HT-29 (cell line): ENCODE results near the gene EME2. TPM values are rescaled to one million over a fixed set of nuclear protein-coding genes. Genes with fewer than 3 reads are reported as not detected.

ENCODE experiments used
- DNase-seq: peaks from one replicate; pipeline ENCODE4 v3.0.0-alpha.2; 2015; ENCODE audit warnings: low spot score
- total RNA-seq: library from RNA; depleted of rRNA; stranded (reverse); fragments of >200 nt; shearing (Covaris generic); gene quantifications from 2 replicates; pipeline ENCODE4 v1.2.3, GENCODE V29; 2014

The EME2 gene
- total RNA-seq, 1 experiment from 2014 or later, result 75.6 TPM

DNA sequence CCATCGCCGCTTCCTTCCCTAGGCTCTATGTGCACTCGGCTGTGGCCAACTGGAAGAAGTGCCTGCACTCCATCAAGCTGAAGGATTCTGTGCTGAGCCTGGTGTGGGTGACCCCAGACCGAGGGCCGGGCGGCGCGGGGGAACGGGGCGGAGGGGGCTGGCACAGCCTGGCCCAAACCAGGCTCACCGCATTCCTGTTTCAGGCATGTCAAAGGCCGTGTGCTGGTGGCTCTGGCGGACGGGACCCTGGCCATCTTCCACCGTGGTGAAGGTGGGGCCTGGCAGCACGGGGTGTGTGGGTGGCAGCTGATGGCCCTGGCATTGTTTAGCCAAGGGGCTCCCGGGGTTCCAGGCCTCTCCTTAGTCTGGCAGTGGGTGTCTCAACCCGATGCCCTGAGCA, 5.9 kb upstream of the EME2 start:
- DNase-seq, result no peak

DNA sequence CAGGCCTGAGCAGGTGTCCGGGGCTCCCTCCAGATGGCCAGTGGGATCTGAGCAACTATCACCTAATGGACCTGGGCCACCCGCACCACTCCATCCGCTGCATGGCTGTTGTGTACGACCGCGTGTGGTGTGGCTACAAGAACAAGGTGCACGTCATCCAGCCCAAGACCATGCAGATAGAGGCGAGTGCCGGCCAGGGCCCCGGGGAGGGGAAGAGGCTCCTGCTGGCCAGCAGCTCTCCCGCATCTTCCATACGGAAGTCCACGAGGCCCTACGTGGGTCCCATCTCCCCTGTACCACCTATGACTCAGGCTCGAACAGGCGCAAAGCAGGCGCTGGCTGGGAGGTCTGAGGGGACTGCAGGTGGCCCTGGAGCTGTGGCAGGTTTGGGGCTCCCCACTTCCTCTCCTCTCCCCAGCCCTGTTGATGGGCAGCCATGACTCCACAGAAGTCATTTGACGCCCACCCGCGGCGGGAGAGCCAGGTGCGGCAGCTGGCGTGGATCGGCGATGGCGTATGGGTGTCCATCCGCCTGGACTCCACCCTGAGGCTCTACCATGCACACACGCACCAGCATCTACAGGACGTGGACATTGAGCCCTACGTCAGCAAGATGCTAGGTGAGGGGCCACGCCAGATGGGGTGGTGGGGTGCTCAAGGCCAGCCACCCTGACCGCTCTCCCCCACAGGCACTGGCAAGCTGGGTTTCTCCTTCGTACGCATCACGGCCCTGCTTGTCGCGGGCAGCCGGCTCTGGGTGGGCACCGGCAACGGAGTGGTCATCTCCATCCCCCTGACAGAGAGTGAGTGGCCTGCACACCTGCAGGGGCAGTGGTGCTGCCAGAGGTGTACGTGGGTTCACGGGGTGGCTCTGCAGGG, 5.3 kb upstream of the EME2 start:
- DNase-seq, result no peak

DNA sequence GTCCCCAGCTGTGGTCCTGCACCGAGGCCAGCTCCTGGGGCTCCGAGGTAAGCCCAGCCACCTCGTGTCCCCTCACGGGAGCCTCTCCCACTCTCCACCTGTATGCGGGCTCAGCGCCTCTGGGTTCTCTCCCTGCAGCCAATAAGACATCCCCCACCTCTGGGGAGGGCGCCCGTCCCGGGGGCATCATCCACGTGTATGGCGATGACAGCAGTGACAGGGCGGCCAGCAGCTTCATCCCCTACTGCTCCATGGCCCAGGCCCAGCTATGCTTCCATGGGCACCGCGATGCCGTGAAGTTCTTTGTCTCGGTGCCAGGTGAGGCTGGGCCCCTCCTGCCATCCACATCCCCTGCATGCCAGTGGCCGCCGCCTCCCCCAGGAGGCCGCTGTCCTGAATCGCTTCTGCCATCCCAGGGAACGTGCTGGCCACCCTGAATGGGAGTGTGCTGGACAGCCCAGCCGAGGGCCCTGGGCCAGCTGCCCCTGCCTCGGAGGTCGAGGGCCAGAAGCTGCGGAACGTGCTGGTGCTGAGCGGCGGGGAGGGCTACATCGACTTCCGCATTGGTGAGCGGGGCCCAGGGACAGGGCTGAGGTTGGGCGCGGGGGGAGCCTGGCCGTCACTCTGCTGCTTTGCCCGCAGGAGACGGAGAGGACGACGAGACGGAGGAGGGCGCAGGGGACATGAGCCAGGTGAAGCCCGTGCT, 4.4 kb upstream of the EME2 start:
- no peak for DNase-seq

DNA sequence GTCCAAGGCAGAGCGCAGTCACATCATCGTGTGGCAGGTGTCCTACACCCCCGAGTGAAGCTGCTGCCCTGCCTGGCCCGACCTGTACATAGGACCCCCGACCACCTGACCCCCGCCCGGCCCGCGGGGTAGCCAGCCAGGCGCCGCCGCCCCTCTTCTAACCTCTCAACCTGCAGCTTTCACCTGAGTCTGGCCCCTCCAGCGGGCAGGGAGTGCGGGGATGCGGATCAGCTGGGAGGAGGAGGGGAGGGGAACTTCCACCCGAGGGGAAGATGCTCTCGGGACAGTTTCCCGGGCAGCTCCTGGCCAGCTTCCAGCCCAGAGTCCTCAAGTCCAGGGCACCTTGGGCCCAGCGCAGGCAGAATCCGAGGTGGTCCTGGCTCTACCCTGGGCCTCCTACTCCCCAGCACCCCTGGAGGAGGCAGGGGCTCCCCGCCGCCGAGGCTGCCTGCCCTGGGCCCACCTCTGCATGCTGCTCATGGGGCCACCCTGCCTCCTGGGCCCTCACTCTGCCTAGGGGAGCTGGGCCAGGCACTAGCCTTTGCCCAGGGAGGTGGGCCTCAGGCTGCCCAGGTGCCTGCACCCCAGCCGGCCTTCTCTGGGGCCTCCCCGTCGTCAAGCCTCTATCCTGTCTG, 3.7 kb upstream of the EME2 start:
- DNase-seq, result no peak

DNA sequence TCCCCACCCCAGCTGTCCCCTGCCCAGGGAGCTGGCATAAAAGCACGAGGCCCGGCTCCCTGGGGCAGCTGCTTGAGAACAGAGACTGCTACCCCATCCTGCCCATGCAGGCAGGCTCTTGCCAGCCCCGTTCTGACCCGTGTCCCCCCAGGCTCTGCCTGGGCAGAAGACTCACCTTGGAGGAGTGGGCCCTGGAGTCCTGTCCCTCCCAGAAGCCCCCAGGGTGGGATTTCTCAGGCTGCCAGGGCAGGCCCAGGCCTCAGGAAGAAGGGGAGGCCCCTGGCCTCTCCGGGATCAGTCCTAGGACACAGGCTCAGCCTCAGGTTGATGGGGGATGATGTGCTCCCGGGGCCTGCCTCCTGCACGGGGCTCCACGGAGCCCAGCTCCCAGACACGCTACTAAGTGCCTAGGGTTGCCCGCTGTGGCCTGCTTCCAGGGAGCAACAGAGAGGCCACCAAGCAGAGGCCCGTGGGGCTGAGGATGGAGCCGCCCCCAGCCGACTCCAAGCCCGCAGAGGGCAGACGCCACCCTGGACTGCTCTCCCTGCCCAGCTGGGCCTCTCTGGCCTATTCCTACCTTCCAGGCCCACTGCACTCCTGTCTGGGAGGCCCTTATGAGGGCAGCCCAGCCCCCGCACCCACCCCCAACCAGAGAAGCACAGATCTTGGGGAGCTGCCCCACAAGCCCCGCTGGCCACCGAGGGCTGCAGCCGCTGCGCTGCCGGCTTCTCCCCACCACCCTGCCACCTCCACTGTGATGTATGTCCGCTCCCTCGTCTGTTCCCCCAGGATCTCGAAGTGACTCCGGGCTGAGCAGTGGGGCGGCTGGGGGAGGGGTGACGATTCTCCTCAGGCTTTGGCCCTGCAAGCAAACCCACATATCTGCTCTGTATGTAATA, 3.0 kb upstream of the EME2 start:
- no peak for DNase-seq

DNA sequence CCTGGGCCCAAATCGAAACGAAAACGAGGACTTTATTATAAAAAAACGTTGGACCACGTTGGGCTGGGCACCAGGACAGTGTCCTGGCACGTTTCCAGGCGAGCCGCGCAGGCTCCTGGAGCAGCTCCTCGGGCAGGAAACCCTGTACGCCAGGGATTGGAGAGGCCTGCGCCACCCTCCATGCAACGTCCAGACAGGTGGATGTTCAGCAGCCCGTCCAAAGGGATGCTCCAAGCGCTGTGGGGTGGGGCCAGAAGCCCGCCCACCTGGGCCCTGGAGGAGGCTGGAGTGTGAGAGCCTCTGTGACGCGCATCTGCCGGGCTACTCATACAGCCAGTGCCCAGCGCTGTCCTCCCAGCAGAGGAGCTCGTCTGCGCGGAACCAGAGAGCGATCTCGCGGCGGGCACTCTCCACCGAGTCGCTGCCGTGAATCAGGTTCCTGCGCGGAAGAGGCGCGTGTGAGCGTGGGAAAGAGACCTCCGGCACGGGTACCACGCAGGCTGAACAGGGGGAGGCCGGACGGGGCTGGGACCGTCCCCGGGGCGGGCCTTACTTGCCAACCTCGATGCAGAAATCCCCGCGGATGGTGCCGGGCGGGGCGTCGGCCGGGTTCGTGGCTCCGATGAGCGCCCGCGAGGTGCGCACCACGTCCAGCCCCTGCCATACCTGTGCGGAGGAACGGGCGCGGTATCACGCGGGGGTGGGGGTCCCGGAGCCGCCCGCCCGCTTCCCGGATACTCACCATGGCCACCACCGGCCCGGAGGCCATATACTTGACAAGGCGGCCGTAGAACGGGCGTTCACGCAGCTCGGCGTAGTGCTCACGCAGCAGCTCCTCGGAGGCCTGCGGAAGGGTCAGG, 2.1 kb upstream of the EME2 start:
- peak; percentile 95 for DNase-seq

DNA sequence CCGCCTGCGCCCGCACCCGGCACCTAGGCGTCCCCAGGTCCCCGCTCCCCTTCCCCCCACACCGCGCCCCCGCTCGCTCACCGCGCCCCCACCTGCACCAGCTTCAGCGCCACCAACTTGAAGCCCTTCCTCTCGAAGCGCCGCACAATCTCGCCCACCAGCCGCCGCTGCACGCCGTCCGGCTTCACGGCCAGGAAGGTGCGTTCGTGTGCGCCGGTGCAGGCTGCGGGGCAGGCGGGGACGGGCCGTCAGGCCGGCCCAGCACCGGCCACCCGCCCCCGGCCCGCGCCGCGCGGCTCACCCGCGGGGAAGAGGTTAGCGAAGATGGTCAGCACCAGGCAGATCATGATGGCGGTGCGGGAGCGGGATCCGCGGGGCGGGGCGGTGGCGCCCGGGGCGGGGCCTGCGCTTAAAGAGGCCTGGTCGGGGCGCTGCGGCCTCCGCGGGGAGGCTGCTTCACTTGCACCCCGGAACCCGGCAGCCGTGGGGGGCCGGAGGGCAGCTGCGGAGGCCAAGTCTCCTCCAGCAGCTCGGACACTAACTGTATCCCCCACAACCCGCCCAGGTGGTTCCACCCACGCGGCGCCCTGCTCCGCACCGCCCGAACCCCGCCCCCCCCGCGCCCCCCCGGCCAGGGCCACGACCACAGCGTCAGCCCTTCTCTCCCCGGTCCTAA, 1.3 kb upstream of the EME2 start, which contains the start of gene NME3:
NME3 (minus strand) TSS at position 356 of the 676 bp plus-strand sequence; CDS start at position 347, 9 bp downstream.
- peak; percentile 69 for DNase-seq

DNA sequence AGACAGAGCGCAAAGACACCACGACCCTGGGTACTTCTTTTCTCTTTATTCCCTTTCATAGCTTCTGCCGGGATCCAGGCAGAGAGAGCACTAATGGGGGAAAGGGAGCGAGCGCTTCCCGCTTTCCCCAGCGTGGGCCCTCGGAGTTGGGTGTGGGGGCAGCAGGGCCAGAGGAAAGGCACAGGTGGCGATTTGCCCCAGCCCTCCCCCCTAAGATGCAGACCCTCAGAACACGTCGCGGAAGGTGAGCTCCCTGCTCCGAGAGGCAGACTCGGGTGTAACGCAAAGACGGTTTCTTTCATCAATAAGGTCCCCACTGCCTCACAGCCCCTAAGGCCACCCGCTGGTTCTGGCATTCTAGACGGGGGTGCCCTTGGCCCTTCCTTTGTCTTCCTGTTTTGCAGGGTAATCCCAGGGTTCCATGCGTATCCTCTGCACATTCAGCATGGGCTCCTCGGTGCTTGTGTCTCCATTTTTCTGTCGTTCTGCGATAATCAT, 697 bp upstream of the EME2 start:
- DNase-seq, result peak; percentile 42

DNA sequence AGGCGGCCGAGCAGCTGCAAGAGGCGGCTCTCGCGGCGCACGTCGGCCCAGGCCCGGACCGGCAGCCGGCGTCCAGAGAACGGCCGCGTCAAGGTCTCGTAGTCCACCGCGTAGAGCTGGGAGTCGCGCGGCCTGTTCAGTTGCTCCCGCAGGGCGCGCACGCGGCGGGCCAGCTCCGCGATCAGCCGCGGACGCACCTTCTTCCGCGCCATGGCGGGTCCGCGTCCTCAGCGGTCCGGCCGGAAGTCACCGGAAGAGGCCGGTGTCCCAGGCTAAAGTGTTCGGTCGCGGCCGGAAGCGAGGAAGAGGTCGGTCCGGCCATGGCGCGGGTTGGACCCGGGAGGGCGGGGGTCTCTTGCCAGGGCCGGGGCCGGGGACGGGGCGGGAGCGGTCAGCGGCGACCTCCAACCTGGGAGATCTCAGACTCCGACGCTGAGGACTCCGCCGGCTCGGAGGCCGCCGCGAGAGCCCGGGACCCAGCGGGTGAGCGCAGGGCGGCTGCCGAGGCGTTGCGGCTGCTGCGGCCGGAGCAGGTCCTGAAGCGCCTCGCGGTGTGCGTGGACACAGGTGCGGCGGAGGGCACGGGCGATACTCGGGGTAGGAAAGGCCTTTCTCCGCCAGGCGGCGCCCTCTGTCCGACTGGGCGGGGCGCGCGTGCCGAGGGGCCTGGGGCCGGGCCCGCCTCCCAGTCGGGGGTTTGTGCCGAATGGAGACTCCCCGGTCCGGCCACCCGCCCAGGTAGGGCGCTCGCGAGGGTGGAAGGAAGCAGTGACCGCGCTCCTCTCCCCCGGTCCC, 495 bp downstream of the EME2 start, which contains the start of gene MRPS34:
MRPS34 (minus strand) TSS at position 227 of the 795 bp plus-strand sequence; CDS start at position 212, 15 bp downstream.
- peak; percentile 83 for DNase-seq

DNA sequence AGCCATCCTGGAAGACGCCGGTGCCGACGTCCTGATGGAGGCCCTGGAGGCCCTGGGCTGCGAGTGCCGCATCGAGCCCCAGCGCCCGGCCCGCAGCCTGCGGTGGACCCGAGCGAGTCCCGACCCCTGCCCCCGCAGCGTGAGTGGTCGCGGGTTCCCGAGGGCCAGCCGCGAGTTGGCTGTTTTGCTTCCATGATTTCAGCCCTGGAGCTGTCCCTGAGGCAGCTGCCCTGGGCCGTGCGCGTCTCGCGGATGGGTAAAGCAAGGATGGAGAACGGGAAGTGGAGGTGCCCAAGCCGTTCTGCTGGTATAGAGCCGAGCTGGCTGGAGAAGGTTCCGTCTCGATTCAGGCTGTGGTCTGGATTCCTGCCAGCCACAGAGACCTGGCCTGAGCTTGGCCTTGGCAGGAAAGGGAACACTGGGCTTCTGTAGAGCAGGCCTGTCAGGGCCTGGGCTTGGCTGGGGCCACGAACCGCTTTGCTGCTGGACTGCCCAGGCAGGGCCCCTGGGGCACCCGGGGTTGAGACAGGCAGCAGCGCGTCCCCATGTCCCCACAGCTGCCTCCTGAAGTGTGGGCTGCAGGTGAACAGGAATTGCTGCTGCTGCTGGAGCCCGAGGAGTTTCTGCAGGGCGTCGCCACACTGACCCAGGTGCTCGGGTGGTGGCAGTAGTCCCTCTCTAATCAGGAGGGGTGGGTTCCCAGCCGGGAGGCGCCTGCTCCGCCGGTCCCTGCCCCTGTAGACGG, 1.3 kb downstream of the EME2 start:
- DNase-seq, result no peak

DNA sequence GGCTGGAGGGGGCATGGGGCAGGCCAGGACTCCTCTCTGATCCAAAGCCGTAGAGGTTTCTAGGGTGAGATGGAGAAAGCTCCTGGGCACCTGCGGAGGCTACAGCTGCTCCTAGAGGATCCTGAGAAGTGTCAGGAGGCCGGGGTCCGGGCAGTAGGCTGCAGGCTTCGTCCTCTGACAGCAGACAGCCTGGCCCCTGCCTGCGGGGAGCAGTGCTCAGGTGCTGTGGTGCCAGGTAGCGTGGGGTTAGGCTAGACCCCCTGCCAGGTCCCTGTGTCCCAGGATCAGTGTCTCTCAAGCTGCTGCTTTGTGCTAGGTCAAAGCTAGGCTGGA, 1.8 kb downstream of the EME2 start:
- no peak for DNase-seq

DNA sequence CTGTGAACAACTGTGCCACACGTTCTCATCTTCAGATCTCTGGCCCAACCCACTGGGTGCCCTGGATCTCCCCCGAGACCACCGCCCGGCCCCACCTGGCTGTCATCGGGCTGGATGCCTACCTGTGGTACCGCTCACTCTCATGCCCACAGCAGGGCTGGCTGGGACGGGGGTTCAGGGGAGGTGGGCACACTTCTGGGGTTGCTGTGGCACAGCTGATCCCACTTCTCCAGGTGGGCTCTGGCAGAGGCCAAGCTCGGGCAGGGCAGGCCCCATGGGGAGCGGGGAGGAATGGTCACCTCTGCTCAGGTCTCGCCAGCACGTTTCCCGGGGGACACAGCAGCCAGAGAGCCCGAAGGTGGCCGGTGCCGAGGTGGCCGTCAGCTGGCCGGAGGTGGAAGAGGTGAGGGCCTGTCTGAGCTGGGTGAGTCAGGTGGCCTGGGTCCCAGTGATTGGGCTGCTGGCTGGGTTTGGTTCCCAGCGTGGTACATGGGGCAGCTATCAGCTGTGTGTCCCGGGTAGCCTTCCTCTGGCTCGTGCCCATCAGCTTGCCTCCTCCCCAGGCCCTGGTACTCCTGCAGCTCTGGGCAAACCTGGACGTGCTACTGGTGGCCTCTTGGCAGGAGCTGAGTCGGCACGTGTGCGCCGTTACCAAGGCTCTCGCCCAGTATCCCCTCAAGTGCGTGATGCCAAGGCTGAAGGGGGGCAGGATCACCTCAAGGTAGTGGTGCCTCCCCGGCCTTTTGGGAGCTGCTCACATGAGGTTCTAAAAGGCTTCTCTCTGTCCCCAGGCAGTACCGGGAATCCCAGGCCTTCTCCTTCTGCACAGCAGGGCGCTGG, 2.6 kb downstream of the EME2 start:
- no peak for DNase-seq

DNA sequence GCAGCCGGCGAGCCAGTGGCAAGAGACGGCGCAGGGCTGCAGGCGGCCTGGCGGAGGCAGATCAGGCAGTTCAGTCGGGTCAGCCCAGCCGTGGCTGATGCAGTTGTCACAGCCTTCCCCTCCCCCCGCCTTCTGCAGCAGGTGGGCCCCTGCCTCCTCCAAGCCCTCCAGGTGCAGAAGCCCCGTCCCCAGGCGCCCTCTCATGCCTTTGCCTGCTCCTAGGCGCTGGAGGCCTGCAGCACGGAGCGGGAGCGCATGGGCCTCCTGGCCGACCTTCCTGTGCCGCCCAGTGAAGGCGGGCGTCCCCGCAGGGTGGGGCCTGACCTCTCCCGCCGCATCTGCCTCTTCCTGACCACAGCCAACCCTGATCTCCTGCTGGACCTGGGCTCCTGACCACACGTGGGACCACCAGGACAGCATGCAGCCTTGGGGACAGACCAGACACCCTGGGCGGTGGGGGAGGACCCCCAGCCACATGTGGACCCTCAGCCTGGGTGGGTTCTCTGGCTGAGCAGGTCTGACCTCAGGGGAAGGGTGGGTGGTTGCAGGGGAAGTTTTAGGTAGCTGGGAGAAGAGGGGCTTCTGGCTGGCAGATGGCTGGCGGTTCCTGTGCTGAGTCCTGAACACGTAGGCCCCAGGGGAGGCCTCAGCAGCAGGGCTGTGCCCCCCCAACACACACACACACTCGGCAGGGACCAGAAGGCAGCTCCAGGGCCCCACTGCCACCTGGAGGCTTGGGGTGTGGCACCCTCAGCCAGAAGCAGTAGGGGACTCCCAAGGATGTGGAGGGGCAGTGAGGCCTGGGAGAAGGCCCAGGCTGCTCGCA, 3.4 kb downstream of the EME2 start:
- no peak for DNase-seq

DNA sequence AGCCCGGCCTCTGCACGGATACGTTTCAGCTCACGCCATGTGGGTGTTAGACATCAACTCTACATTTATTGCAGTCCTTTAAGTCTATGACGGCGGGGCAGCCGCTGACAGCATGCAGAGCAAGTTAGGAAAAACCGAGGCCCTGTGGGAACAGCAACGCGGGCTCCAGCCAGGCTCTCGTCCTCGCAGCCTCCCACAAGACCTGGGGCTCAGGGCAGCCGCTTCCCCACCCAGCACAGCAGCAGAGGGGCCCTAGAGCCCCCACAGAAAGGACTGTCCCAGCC, 4.0 kb downstream of the EME2 start:
- no peak for DNase-seq

DNA sequence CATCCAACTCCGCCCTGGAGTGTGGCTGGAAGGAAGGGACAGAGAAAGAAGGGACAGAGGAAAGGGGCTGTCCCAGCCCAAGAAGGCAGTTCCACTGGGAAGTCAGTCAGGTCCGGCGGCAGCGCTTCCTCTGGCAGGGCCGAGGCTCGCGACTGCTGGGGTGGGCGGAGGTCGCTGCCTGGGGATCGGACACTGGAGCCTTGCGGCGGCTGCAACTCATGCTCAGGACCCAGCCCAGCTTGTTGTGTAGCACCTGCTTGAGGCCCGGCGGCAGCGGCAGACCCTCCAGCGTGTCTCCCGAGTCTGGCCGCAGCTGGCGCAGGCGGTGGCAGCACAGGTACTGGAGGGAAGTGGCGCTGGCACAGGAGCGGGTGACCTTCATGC, 4.4 kb downstream of the EME2 start:
- DNase-seq, result no peak
